GM18526 (cell line): ENCODE data around the gene KANSL2.

ENCODE experiments used
- POLR2A ChIP-seq: IDR thresholded peaks from 3 replicates; pipeline ENCODE4 v1.6.1; 2011; ENCODE audit not compliant: insufficient read length; ENCODE audit errors: extremely low read depth

KANSL2 gene

GRCh38 chr12:48681710-48682532, at the start of gene KANSL2:
TSS of gene KANSL2 (minus strand) at chr12:48682238. CDS start at chr12:48681632, 606 bp downstream.
- peak; percentile 98 for TF ChIP-seq POLR2A

- no peak for TF ChIP-seq POLR2A
These were observed 46.8 kb upstream of the KANSL2 start for GRCh38 chr12:48728807-48729206.

- TF ChIP-seq POLR2A, result no peak
These were observed 35.2 kb upstream of the KANSL2 start for GRCh38 chr12:48717252-48717695.

- peak; percentile 63 for TF ChIP-seq POLR2A
These were observed 34.6 kb upstream of the KANSL2 start, which contains the start of gene CCNT1 for GRCh38 chr12:48716493-48717251. TSS of gene CCNT1 (minus strand) at chr12:48716707. CDS start at chr12:48716675, 32 bp downstream.

- TF ChIP-seq POLR2A, result no peak
These were observed 34.1 kb upstream of the KANSL2 start for GRCh38 chr12:48716168-48716492.

GRCh38 chr12:48712209-48712608, 30.2 kb upstream of the KANSL2 start:
- TF ChIP-seq POLR2A, result no peak

GRCh38 chr12:48696626-48697025, 14.6 kb upstream of the KANSL2 start:
- TF ChIP-seq POLR2A, result no peak

- TF ChIP-seq POLR2A, result no peak
These were observed 13.8 kb upstream of the KANSL2 start for GRCh38 chr12:48695859-48696258.

GRCh38 chr12:48694038-48694437, 12.0 kb upstream of the KANSL2 start:
- no peak for TF ChIP-seq POLR2A

- TF ChIP-seq POLR2A, result no peak
These were observed 11.5 kb upstream of the KANSL2 start for GRCh38 chr12:48693572-48693971.

- no peak for TF ChIP-seq POLR2A
These were observed 9.9 kb upstream of the KANSL2 start for GRCh38 chr12:48691826-48692487.

- TF ChIP-seq POLR2A, result no peak
These were observed 9.0 kb upstream of the KANSL2 start for GRCh38 chr12:48690990-48691389.

- TF ChIP-seq POLR2A, result no peak
These were observed 8.4 kb upstream of the KANSL2 start for GRCh38 chr12:48690436-48690835.

- no peak for TF ChIP-seq POLR2A
These were observed 6.8 kb upstream of the KANSL2 start for GRCh38 chr12:48688836-48689235.

- TF ChIP-seq POLR2A, result no peak
These were observed 5.6 kb upstream of the KANSL2 start for GRCh38 chr12:48687592-48687991.
